GM21529 (cell line): Measurements from ENCODE around the gene SMYD1.

ENCODE experiments used
- ATAC-seq: cut with Tn5 transposase; IDR thresholded peaks from one replicate; pipeline ENCODE4 v1.9.1; 2021; ENCODE audit not compliant: unreplicated experiment

The SMYD1 gene

GRCh38 chr2:88121678-88122077, 54.1 kb downstream of the SMYD1 start:
- no peak for ATAC-seq

GRCh38 chr2:88122141-88122884, 54.7 kb downstream of the SMYD1 start:
- ATAC-seq: no peak

GRCh38 chr2:88123164-88123974, 55.7 kb downstream of the SMYD1 start:
- no peak for ATAC-seq

GRCh38 chr2:88123975-88124917, 56.6 kb downstream of the SMYD1 start:
- ATAC-seq: no peak

- ATAC-seq: no peak
Observed at GRCh38 chr2:88125344-88125923, 57.8 kb downstream of the SMYD1 start.

GRCh38 chr2:88125924-88126771, 58.5 kb downstream of the SMYD1 start:
- no peak for ATAC-seq

GRCh38 chr2:88126772-88127637, 59.4 kb downstream of the SMYD1 start:
- ATAC-seq: no peak

GRCh38 chr2:88127638-88127887, 59.9 kb downstream of the SMYD1 start:
- ATAC-seq: no peak

- ATAC-seq: no peak
Observed at GRCh38 chr2:88127888-88128653, 60.4 kb downstream of the SMYD1 start, which contains the start of gene FABP1. Gene FABP1 (minus strand): TSS chr2:88128062. CDS start chr2:88128017, 45 bp downstream.

- ATAC-seq: no peak
Observed at GRCh38 chr2:88128654-88129312, 61.2 kb downstream of the SMYD1 start.

- no peak for ATAC-seq
Observed at GRCh38 chr2:88129313-88129959, 61.8 kb downstream of the SMYD1 start.

- no peak for ATAC-seq
Observed at GRCh38 chr2:88131201-88131998, 63.8 kb downstream of the SMYD1 start.

GRCh38 chr2:88131999-88132368, 64.4 kb downstream of the SMYD1 start:
- ATAC-seq: no peak

- ATAC-seq: no peak
Observed at GRCh38 chr2:88133875-88134274, 66.2 kb downstream of the SMYD1 start.

- ATAC-seq: no peak
Observed at GRCh38 chr2:88136817-88137216, 69.2 kb downstream of the SMYD1 start.

- ATAC-seq: no peak
Observed at GRCh38 chr2:88137833-88138232, 70.2 kb downstream of the SMYD1 start.
